Measurements from ENCODE around the gene CRISP2. TPM values are rescaled to one million over a fixed set of nuclear protein-coding genes. Genes with fewer than 3 reads are reported as not detected.

The CRISP2 gene
- total and polyA plus RNA-seq, 2 experiments from 2014 or later = 0.63 to 1.2 TPM

GRCh38 chr6:49653942-49654341 lies 59.4 kb downstream of the CRISP2 start:
- TF ChIP-seq EZH2 (IDR thresholded peaks at IDR 0.05; ENCODE audit: low read depth, unreplicated experiment) (no peak), STAT1 (IDR thresholded peaks at IDR 0.05; ENCODE audit: unreplicated experiment) (no peak), CTCF (conservative IDR thresholded peaks at IDR 0.05; ENCODE audit: low read depth in 2 of 2) (no peak), NANOG (IDR thresholded peaks at IDR 0.05; ENCODE audit: borderline replicate concordance) (no peak), ZNF331 (CRISPR knock-in tag; IDR thresholded peaks at IDR 0.05; ENCODE audit: low read depth) (no peak), ETS1 (IDR thresholded peaks at IDR 0.05) (no peak), ZNF462 (CRISPR knock-in tag; IDR thresholded peaks at IDR 0.05) (no peak), REST (IDR thresholded peaks at IDR 0.05; ENCODE audit: unreplicated experiment) (no peak), POLR2AphosphoS5 (IDR thresholded peaks at IDR 0.05; ENCODE audit: low read depth) (no peak), ZNF114 (CRISPR knock-in tag; IDR thresholded peaks at IDR 0.05) (no peak)
- Histone ChIP-seq H3F3A (replicated peaks; ENCODE audit: low read depth) (no peaks in the 10 kb centered on the region), H2AFZ (no peak overlapping the region), H3K79me2 (replicated peaks; ENCODE audit: insufficient read depth) (no peaks in the 10 kb centered on the region), H3K4me2 (no peak overlapping the region), H4K20me1 (replicated peaks; ENCODE audit: insufficient read depth) (no peaks in the 10 kb centered on the region), H3K27ac (ENCODE audit: low read depth) (no peak overlapping the region), H3K36me3 (ENCODE audit: insufficient read depth) (no peaks in the 10 kb centered on the region), H3K9me2 (ENCODE audit: insufficient read depth) (no peaks in the 10 kb centered on the region), H3K4me1 (ENCODE audit: insufficient read depth) (no peaks in the 10 kb centered on the region), H3K4me3 (no peak overlapping the region), H3K27me3 (ENCODE audit: insufficient read depth) (no peaks in the 10 kb centered on the region)
- no peaks in the 10 kb centered on the region for H3K36me3 Mint-ChIP-seq (ENCODE audit: low read depth)
- H3K9me3 Mint-ChIP-seq = no peaks in the 10 kb centered on the region
- H3K27me3 Mint-ChIP-seq (ENCODE audit: insufficient read depth, low read depth, poor library complexity) = no peaks in the 10 kb centered on the region
- H3K27ac Mint-ChIP-seq = no peak overlapping the region
- DNase-seq (ENCODE audit: low spot score) (no peak), ATAC-seq (no peak)
- H3K4me3 Mint-ChIP-seq = no peak overlapping the region
- H3K4me1 Mint-ChIP-seq = peaks cover 2% of the 10 kb centered on the region; the same call in 2 of the 3 replicates
